Posterior vena cava (tissue), 2 donors: Measurements from ENCODE around the gene CCDC187. TPM values are rescaled to one million over a fixed set of nuclear protein-coding genes. Genes with fewer than 3 reads are reported as not detected.
A peak's percentile ranks its signal among the peaks of the same experiment; 100 is the strongest.

Experiments
- DNase-seq: peaks from one replicate; pipeline ENCODE4 v3.0.0-alpha.2; 2020; ENCODE audit warnings: low spot score
- intact Hi-C, 2 donors: fragments of 100-400 bp; cut with DNase I; formaldehyde crosslinking; loops; one replicate each; pipeline versions ENCODE4 v1.14.1 to v1.14.2; 2022 to 2023
- total RNA-seq, 2 donors: library from RNA; stranded (reverse); fragmentation: NEBNext Ultra II Directional; extraction: Animal tissue kit (Norgen Biotek cat#: 25700); gene quantifications; one replicate each; pipeline ENCODE4 v1.2.1, GENCODE V29; 2021
- donor health status: DM: yes; HTN: yes; CAD: no.
- donor health status: DM: yes; HTN: yes; CAD: no.

CCDC187 gene
- total RNA-seq, 2 donors from 2014 or later: not detected

DNA sequence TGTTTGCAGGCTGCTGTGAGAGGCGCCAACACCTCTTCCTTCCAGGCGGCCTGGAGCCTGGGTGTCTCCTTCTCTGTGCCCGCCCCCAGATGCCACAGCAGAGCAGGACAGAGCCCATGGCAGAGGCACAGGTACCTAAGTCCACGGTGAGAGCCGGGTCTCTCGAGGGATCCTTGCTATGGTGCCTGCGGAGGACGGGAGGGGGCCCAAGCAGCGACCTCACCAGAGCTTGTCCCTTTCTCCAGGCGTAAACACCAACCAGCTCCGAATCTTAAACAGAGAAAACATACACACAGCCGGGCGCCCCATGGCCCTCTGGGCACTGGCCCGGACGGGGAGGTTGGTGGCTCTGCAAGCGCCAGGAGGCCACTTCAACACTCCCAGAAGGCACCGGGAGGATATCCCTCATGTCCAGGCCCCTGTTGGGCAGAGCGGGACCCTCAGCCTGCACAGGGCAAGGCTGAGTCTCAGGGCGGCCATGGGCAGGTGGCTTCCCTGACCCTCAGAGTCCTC is 11.8 kb downstream of the CCDC187 start:
- no peak for DNase-seq
- intact Hi-C loops: loop anchor here in 1 of 2 donors (1.0 kb wide), 1 partner anchor 36 kb away; no protein-coding TSS in a partner anchor

DNA sequence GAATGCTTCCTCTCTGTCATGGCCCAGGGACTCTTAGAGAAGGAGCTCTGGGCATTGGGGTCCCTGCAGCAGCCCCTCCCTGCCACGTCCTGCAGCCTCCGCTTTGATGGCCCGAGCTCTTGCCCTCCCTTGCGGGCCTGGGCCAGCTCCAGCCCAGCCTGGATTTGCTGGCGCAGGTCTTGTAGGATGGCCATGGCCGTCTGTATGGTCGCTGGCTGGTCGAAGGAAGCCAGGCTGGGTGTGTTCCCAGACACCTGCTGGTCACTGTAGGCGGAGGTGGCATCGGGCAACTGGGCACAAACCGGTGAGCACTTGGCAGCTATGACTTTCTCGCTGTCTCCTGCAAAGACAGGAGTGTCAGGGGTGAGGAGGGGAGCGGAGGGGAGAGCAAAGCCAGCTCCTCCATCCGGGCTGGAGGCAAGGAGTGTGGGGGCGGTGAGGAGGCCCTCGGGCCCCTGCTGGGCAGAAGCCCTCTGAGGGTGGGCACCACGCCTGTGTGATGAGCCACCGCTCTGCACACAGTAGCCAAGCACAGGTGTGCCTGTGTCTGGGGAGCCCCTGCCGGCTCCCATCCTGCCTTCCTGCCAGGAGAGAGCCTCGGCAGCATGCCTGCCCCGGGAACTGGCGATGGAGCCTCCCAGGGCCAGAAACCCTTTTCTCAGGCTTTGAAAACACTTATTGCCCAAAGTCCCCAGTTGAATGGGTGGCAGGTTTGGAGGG is 12.4 kb downstream of the CCDC187 start:
- intact Hi-C loops: loop anchor here in 1 of 2 donors (1.0 kb wide), 1 partner anchor 37 kb away; no protein-coding TSS in a partner anchor
- DNase-seq: no peak

DNA sequence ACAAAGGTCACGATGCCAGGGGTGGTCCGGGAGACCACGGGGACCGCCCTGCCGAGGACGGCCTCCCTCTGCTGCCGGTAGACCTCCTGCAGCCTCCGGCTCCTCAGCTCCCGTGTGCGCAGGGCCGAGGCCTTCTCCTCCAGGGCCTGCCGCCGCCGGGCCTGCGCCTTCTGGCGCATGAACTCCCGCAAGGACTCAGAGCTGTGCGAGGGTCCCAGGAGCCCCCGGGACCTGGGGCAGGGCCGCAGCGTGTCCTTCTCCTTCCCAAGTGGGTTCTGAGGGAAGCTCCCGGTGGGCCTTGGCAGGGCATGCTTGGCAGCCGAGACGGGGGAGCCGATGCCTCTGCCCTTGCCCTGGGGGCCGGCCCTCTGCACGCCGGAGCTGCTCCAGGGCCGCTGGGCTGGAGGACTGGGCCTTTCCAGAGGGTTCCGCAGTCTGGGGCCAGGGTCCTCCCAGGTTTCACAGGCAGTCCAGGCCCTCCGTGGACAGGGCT is 13.3 kb downstream of the CCDC187 start:
- intact Hi-C loops: no loop called here
- no peak for DNase-seq

DNA sequence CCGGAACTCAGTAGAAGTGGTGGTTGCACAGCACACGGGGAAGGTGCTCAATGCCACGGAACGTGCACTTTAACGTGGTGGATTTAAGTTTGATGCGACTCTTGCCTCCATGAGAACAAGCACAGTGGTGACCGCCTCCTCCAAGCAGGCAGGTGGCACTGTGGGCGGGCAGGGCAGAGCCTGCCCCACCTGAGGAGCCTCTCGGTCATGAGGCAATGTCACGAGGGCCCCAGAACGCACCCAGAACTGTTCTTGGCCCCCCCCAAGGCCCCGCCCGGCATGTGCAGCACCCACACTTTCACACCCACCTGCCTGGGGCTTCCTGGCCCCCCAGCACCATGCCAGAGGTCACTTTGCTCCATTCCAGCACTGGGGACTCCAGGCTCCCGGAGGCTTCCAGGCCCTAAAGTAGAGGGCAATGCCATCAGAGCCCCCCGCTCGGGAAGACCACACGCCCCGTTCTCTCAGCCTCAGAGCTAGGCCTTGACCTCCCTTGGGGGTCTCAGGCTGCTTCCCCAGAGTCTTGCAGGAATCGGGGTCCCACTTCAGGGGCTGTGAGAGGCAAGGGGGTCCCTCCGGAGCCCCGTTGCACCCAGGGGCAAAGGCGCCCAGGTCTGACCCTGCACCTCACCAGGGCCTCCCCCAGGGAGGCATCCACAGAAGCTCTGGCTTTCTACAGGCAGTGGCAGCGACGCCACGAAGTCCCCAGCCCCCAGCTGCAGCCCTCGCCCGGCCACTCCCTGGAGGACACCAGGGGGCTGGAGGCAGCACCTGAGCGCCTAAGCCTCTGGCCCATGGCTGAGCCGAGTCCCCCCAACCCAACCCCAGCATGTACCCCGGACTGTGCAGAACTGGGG is 14.0 kb downstream of the CCDC187 start:
- no peak for DNase-seq
- intact Hi-C loops: loop anchor here in 1 of 2 donors (10.0 kb wide), 1 partner anchor 105 kb away; no protein-coding TSS in a partner anchor

DNA sequence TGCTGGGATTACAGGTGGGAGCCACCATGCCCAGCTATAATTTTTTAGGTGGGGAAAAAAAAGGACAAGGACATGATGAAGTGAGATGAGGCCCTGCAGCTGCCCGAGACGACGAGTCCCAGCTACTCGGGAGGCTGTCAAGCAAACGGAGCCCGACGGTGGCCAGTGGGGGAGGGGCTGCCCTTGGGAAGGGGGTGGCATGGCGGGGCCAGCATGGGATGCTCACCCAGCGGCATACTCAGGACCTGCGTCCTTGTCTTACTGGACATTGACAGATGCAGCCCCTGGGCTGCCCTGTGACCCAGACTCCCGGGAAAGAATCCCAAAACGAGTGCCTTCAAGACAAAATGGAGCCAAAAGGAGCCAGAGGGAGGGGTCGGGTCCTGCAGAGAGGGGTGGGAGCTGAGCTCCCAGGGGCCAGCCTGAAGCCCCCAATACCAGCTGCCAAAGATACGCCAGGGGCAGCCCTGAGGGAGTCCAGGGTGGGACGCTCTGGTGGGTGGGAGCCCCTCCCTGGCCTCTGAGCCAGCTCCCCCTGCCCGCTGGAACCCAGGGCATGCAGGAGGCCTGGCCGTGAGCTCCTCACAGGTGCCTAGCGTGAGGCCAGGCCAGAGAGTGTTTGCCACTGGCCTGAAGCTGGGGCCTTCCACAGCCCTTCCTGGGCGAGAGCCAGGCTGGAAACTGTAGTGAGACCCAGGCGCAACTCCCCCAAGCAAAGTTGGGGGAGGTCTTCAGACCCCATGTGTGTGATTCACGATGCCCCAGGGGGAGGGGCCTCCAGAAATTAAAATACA is 15.7 kb downstream of the CCDC187 start:
- DNase-seq: no peak
- intact Hi-C loops: loop anchor here in 1 of 2 donors (10.0 kb wide), 1 partner anchor 103 kb away; no protein-coding TSS in a partner anchor

DNA sequence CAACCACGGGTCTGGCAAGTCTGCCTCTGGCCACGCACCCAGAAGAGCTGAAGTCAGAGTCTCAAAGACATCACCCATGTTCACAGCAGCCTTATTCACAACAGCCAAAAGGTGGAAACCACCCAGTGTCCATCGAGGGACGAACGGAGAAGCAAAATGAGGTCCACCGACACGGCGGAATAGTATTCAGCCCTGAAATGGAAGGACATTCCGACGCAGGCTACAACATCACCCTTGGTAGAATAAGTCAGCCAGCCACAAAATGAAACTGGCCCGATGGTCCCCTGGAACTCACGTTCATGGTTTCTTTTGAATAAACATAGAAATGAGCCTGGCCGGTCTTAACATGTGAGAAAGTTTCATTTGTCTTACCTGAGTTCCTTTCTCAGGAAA is 16.9 kb downstream of the CCDC187 start:
- no peak for DNase-seq
- intact Hi-C loops: loop anchor here in 1 of 2 donors (10.0 kb wide), 1 partner anchor 102 kb away; no protein-coding TSS in a partner anchor

DNA sequence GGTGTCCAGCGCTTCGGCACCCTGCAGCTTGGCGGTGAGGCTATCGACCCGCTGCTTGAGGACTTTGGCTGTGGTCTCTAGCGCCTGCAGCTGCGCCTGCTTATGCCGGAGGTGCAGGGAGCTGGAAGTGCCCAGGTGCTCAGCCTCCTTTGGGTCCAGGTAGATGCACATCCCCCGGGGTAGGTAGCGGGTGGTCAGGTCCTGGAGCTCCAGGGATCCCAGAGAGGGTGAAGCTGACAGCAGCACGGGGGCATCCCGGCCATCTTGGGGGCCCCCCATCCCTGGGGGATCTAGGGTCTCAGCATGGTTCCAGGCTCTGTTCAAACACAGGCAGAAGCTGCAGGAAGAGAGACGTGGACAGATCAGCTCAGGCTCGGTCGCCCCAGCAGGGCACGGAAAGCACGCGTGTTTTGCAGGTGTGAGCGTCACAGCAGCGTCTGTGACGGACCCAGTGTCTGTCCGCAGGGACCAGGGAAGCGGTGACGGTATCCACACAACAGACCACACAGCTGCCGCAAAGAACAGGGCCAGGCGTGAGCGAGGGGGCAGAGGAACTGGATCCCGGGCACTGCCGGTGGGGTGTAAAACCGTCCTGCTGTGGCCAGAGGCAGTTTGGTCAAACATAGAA is 17.4 kb downstream of the CCDC187 start:
- no peak for DNase-seq
- intact Hi-C loops: loop anchor here in 1 of 2 donors (10.0 kb wide), 1 partner anchor 102 kb away; no protein-coding TSS in a partner anchor

DNA sequence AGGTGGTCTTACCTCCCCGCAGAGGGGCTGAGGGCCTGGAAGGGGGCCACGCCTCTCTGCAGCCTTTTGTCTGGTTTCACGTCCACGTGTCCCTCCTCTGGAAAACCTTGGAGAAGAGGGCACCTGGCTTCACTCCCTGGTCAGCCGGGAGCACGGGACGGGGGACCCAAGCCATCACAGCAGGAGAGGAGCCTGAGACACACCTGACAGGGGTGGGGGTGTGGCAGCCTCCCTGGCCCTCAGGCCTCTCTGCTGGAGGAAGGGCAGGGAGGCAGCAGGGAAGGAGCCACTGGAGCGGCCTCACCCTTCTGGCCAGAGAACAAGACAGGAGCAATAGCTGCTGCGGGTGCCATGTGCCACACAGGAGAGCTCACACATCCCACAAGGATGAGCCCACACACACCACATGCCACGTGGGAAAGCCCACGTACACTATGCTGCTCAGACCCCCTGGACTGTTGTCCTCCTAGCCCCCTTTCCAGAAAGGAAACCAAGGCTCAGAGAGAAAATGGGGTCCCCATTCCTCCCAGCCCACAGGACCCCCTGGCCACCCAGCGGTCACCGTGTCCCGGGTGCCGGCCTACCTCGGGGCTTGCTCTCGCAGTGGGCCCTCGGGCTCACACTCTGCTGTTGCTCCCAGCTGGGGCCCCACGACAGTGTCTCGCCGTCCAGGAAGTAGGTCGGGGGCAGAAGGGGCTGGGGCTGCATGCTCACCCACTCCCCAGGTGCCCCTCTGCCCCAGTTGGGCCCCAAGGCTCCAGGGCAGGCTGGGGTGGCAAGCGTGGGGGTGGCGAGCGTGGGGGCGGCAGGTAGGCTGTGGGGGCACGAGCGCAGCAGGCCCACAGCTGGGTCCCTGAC is 18.2 kb downstream of the CCDC187 start:
- DNase-seq: no peak
- intact Hi-C loops: loop anchor here in 1 of 2 donors (10.0 kb wide), 1 partner anchor 101 kb away; no protein-coding TSS in a partner anchor

DNA sequence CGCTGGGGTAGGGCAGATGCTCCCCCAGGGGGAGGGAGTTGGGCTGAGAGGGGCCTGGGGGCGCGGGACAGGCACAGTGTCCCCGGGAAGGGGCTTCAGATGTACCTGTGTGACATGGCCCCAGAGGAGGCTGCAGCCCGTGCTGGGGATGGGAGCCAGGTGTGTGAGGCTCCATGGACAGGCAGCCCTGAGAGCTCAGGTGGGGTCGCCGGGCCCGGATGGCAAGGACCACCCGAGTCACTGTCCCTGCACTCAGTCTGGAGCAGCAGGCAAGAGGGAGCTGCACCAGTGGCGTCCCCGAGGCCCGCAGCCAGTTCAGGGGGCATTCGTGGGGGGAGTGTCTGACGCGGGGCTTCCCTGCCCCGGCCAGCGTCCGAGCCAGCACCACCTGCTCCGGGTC is 18.9 kb downstream of the CCDC187 start:
- DNase-seq: no peak
- intact Hi-C loops: loop anchor here in 1 of 2 donors (10.0 kb wide), 1 partner anchor 100 kb away; no protein-coding TSS in a partner anchor

DNA sequence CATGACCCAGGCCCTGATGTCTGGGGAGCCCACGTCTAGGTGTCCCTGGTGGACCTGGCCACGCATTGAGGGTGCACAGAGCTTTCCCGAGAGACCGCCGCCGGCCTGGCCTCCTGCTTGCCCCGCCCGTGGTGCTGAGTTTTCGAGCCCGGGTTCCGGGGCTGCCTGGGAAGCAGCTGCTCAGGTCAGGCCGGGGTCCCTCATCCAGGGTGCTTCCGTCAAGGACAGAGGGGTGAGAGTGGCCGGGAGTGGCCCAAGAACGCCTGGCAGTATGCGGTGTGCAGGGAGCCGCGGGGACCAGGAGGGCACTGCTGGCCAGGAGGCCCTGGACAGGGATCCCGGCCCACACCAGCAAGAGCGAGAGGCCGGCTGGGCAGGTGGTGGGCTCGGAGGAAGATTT is 19.6 kb downstream of the CCDC187 start:
- intact Hi-C loops: loop anchor here in 1 of 2 donors (10.0 kb wide), 1 partner anchor 100 kb away; no protein-coding TSS in a partner anchor
- DNase-seq: no peak

DNA sequence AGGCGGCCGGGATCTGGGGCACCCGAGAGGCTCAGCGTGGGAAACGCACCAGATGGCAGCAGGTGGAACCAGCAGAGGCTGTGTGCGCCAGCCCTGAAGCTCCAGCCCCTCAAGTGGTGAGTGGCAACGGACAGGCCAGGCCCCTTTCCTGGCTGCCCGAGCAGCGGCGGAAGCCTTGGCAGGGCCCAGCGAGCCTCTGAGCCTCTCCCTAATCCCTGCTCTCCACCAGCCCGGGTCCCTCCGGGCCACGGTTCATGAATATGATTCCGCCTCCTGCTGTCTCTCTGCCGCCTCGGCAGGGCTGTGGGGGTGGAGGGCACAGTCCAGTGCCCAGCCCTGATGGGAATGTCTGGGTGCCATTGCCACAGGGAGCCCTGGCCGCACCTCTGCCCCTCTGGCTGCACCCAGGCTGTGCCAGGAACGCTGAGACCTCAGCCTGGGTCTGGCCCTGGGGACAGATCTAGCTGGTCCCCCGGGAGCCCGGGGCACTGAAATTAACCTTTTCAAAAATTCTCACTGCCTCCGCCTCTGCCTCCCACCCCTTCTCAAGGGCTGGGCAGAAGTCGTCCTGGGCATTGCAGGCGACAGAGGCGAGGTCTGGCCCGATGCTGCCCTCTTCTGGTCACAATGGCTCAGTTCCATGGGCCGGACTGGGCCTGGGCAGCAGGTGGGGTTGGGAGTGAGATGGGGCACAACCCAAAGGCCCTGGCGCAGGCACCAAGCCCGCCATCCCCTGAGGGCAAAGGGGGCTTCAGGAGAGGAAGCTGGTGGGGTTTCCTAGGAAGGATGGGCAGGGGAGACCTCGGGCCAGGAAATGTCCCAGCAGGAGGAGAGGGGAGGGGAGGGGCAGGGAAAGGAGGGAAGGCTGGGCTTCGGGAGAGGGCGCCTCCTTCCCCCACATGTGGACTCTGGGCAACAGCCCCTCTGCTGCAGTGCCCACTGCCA is 20.3 kb downstream of the CCDC187 start:
- intact Hi-C loops: loop anchor here in 1 of 2 donors (10.0 kb wide), 1 partner anchor 99 kb away; no protein-coding TSS in a partner anchor
- peak; percentile 94 for DNase-seq

DNA sequence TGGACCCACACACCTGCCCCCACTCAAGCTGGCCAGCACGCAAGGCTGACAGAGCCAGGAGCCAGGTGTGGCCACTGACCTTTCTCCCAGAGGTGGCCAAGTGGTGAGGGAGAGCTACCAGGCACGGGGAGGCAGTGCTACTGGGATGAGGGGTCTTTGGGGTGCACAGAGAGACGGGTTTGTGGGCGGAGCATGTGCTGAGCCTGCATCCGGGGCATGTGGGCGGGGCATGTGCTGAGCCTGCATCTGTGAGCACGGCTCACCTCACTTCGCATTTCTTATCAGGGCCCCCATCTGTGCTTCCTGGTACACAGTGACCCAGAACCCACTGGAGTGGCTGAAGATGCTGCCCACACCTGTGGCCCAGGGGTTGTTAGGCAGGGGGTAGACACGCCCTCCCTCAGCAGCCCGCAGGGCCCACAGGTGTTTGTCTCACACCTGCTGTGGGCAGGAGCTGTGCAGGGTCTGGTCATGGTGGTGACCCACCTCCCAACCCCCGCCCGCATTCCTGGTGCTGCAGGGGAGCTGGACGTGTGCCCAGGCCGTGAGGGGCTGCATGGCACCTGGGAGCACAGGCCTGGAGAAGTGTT is 21.5 kb downstream of the CCDC187 start:
- DNase-seq: no peak
- intact Hi-C loops: loop anchor here in 1 of 2 donors (10.0 kb wide), 1 partner anchor 98 kb away; no protein-coding TSS in a partner anchor

DNA sequence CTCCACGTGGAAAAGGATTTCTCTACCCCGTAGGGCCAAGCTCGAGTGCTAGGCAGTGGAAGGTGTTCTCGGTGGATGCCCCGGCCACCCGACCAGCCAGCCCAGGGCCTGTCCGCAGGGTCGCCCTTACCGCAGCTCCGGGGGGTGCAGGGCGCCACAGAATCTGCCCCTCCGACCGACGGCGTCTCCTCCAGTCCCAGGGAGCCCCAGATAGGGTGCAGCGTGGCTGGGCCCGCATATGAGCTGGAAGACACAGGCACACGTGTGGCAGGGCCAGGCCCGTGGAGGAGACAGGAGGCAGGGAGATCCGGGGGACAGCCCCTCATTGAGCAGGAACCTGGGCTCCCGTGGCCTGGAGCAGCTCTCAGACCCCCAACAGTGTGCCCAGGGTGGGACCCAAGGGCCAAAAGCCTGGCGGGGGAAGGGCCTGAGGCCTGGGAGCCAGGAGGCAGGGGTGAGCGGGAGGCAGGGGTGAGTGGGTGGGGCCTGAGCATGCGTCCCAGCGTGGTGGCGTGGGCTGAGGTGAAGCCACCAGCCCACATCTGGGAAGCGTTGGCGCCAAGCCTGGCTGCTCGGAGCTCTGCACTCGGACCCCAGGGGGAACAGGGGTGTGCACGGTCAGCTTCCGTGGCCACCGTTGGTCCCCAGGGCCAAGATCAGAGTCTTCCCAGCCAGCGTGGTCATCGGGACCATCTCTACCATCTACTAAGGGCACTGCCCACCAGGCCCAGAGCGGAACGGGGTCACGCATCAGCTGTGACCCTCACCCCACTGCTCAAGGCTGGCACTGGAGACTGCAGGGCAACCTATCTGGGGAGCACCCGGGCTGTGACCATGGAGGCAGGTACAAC is 22.2 kb downstream of the CCDC187 start:
- DNase-seq: no peak
- intact Hi-C loops: loop anchor here in 1 of 2 donors (10.0 kb wide), 1 partner anchor 97 kb away; no protein-coding TSS in a partner anchor

DNA sequence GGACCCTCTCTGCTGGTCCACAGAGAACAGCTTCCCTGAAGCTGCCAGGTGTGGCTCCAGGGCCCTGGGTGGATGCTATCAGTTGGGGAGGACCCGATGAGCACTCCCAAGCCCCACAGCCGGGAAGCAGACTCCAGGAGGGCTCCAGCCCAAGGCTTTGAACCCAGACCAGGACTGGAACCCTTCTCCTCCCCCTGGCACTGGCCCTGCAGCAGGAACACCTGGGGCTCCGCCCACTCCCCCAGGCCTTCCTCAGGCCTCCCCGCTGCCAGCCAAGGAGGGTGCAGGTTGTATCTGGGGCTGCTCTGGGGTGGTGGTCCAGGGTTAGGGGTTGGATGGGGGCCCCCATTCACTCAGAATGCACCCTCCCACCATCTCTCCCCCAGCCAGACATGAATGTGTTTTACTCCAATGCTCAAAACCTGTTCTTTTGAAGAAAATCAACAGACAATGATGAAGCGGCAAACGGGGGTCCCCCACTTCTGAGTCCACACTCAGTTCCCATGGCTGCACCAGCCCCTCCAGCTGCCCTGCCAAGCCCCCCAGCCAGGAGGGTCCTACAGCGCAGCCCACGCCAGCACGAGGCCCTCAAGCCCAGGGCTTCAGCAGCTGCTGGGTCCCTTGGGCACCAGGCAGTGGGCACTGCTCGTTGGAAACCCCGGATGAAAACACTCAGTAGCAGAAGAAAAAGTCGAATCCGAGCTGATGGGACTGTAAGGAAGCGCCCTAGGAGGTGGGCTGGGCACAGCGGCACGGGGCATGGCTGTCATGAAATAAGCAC is 23.2 kb downstream of the CCDC187 start:
- intact Hi-C loops: loop anchor here in 1 of 2 donors (10.0 kb wide), 1 partner anchor 96 kb away; no protein-coding TSS in a partner anchor
- no peak for DNase-seq
